ENCODE results near the gene GBF1. TPM values are rescaled to one million over a fixed set of nuclear protein-coding genes. Genes with fewer than 3 reads are reported as not detected.
"Not testable (repeated sequence)": the region's sequence is repeated elsewhere in the genome, so short reads cannot be mapped to it uniquely, and the experiment has no call there.

GBF1 gene
- total RNA-seq, 1 donor from 2014 or later: 53.8 TPM

DNA sequence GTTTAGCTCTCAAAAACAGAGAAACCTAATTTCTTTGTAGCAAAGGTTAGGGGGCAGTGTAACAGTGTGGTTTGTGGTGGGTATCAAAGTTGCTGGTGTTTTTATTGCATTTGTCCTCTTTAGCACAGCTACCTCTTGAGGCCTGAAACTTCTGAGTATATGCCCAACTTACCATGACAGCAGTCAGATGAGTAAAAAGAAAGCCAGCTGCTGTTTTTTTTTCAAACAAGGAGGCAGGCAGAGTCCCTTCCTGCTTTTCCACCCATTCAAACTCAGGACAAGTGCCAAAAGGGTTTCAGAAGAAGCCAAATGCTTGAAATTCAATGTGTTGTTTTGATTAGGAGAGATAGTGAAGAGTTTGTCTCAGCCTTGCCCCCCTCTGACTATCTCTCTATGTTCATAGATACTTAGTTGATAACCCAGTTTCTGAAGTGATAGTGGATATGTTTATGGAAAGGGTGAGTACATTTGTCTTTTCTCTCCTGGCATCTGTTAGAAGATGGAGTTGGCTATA, 23.1 kb downstream of the GBF1 start:
- DNase-seq (ENCODE audit: extremely low read depth, low read depth, low spot score): no peak

DNA sequence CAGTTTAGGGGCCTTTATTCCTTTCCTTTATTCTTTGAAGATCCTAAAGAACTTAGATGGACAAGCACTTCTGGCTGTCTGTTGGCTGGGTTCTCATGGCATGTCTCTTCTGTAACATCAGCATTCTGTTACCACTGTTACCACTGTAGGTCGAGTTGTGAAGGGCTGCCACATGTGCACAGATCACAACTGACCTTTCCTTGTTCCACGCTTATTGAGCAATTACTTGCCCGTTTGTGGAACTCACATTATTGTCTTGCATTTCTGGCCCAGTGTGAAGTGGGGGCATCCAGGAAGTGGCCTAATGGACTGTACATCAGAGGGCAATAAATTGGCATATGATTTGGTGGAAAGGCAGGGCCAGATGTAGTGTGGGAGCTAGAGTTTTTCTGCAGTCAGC, 23.7 kb downstream of the GBF1 start:
- no peak for DNase-seq (ENCODE audit: extremely low read depth, low read depth, low spot score)

DNA sequence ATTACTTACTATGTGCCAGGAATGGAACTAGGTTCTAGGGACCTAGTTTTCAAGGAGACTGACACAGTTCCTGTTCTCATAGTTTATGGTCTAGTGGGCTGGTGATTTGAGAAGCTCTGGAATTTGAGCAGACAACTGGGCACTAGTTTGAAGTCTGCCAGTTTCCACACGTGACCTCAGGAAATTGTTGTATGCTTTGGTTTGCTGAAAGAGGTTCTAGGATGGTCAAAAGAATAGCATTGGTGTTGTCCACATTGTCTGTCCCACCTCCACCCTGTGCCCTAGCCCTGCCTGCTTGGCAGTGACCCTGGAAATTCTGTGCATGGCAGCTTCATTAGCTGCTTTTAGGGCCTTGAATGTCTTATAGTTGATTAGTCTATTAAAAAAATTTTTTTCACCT, 28.7 kb downstream of the GBF1 start:
- DNase-seq (ENCODE audit: extremely low read depth, low read depth, low spot score): no peak

DNA sequence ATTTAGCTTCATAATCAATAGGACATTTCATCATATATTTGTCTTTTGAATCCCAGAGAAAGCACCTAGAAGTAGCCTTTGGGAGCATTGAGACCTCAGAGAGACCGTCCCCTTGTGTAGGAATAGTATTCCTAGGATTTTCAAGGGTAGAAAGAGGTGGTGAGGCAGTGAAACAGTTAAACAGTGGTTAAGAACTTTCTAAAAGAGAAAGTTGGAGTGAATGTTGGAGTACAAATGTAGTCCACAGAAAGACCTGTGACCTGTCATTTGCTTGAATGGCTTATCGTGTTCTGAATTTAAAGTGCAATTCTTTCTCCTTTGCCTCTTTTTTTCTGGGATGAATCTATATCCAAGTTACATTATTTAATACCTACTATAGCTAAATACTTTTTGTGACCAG, 30.0 kb downstream of the GBF1 start:
- DNase-seq (ENCODE audit: extremely low read depth, low read depth, low spot score): no peak

DNA sequence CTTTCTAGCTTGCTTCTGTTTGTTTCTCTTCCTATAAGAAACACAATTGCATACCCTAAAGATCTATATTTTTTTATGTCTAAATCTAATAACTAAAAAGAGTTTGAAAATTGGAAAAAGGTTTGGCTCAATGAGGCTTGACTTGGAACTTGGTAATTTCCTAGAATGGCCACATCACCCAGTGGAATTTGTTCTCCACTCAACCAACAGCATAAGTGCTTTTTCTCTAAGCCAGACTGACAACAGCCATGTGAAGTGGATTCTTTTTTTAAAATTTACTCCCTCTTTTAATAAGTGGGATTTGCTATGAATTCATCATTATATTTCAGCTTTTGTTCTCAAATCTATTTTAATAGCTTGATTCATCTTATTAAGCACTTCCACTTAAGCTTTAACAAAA, 33.8 kb downstream of the GBF1 start:
- no peak for DNase-seq (ENCODE audit: extremely low read depth, low read depth, low spot score)

DNA sequence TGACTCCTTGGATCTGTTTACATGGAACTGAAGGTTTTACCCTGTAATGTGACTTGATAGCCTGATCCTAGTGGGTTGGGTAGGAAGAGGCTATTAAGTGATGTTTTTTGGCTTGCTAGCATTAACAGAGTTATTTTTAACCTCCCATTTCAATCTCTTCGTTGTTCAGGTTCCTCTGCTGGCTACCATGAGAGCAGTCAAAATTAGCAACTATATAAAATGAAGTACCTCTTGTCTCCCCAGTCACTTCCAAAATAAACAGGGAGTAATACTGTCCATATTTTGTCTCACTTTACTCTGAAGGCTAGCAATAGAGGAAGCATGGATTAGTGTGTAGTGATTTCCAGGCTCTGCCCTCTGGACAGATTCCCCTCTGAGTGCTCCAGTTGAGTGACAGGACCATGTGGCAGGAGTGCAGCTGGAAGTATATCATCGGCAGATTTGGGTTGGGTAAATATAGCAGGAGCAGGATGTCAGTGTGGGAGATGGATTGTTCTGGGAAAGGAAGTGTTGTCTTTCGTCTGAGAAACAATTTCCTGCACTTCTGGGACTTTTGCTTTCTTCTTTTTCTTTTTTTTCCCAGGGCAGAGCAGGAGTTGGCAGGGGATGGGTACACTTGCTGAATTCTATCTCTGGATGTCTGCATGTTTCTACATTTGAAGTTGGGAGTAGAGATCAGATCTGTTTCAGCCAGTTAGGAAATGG, 35.2 kb downstream of the GBF1 start:
- DNase-seq (ENCODE audit: extremely low read depth, low read depth, low spot score): no peak

DNA sequence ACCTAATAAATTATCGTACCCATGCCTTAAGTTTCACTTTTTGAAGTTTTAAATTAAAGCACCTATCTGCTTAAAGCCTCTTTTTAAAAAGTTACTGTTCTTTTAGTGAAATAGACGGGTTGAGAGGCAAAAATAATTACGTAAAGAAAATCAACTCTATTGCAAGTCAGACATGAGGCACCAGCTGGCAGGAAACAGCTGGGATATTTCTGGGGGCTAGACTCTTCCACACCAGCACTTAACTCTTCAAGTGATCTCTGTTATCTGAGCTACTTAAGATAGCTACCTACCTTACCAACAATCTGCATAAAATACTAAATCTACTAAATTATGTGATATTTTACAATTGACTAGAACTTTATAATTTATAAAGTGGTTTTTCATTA, 35.8 kb downstream of the GBF1 start:
- no peak for DNase-seq (ENCODE audit: extremely low read depth, low read depth, low spot score)

DNA sequence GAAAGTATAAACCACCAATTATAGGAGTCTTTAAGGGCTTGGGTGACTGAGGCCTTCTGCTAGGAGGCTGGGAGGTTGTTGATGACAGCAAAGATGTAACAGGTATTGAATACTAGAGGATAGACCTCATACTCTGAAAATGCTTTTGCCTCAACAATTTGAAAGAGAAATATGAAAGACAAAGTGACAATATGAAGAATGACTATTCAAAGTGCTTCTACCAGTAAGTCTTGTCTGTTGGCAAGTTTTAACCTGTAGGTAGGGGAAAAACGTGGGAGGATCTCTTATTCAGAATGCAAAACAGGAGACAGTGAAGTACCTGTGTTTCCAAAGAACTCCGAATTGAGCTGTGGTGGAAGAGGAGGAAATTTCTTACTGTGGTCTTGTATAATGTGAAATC, 38.2 kb downstream of the GBF1 start:
- DNase-seq (ENCODE audit: extremely low read depth, low read depth, low spot score): no peak

DNA sequence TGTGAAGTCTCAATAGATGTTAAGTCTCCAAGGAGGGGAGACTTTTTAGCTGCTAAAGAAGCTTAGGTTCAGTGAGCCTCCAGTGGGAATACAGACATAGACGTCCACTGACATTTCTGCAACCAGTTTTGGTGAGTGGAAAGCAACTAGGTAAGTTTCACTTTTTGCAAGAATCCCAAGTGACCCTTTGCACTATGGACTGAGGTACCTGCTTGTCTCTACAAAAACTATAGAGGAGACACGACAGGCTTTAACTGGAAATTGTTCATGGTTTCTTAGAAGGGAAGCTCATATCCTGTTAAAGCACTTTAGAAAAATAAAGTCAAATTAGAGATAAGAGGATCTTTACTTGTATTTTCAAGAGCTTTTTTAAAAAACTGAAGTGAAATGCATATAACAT, 38.6 kb downstream of the GBF1 start:
- DNase-seq (ENCODE audit: extremely low read depth, low read depth, low spot score): no peak

DNA sequence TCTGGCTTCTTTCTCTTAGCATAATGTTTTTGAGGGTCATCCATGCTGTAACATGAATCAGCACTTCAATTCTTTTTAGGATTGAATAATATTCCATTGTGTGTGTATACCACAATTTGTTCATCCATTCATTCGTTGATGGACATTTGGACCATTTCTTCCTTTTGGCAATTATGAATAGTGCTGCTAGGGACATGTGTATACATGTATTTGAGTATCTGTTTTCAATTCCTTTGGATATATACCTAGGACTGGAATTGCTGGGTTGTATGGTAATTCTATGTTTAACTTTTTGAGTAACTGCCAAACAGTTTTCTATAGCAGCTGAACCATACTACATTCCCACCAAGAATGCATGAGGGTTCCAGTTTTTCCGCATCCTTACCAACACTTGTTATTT, 39.2 kb downstream of the GBF1 start:
- DNase-seq (ENCODE audit: extremely low read depth, low read depth, low spot score): no peak

DNA sequence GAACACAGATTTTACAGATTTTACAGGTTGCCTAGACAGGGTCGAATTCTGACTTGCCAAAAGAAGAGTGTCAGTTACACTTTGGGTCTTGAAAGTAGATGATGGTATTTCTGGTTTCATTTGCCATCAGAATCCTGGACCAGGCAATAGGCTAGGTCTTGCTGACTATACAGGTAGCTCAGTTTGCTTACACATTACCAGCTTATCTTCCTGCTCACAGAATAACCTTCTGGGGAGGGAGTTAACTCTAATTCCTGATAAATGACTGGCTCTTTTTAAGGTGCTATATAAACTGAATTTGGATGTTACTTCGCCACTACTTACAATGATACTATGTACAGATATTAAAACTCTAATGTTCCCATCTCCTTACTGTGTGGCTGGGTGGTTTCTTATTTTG, 39.8 kb downstream of the GBF1 start:
- DNase-seq (ENCODE audit: extremely low read depth, low read depth, low spot score): no peak

DNA sequence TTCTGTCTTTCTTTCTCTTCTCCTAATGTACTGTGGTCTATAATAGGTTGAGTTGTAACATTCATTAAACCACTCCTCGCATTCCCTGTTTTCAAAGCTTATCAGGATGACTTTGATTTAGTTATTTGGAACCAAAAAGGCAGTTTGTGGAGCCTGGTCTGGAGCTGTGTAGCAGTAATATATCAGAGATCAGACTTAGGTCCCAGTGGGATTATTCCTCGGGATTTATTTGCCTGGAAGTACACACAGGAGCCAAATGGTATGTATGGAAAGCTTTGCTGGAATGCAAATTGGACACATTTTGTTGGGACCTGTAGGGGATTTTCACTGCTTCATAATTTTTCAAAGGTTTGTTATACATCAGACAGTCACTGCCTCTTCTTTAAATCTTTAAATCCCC, 40.9 kb downstream of the GBF1 start:
- no peak for DNase-seq (ENCODE audit: extremely low read depth, low read depth, low spot score)

DNA sequence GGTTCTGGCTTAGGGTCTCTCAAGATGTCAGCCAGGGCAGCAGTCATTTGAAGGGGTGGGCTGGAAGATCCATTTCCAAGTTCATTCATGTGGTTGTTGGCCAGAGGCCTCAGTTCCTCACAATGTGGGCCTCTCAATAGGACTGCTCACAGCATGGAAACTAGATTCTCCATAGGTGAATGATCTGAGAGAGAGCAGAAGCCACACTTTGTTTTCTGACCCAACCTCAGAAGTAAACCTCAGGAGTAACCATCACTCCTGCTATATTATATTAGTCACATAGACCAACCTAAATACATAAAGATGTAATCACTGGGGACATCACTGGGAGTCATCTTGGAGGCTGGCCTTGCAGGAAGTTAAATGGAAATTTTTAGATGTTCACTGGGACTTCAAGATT, 42.2 kb downstream of the GBF1 start:
- DNase-seq (ENCODE audit: extremely low read depth, low read depth, low spot score): no peak

DNA sequence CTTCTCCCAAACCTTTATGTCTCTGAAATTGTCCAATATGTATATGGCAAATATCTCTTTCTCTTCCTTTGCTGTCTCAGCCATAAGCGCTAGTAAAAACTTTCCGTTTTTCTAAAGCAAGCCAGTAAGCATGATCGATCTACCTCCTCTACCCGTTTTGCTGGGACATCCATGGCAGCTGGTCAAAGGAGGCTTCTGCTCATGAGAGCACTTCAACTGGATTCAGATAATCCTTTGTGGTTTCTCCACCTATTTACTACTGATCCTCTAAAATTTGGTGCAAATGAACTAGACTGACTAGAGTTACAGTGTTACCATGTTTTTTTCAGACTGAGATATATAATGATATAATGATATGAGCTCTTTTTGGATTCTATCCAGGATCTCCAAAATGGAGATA, 42.7 kb downstream of the GBF1 start:
- no peak for DNase-seq (ENCODE audit: extremely low read depth, low read depth, low spot score)

DNA sequence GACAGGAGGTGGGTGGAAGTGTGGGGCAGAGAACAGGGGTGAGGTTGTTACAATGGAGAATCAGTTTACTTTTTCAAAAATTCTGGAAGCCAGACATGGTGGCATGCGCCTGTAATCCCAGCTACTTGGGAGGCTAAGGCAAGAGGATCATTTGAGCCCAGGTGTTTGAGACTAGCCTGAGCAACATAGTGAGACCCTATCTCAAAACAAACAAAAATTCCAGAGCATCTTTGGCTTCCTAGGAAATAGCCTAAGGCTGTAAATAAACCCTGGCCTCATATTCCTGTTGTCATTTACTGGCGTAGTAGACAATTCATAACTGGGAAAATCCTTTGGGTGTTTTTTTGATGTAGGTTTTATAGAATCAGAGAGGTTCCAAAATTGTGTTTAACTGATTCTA, 44.0 kb downstream of the GBF1 start:
- DNase-seq (ENCODE audit: extremely low read depth, low read depth, low spot score): no peak

DNA sequence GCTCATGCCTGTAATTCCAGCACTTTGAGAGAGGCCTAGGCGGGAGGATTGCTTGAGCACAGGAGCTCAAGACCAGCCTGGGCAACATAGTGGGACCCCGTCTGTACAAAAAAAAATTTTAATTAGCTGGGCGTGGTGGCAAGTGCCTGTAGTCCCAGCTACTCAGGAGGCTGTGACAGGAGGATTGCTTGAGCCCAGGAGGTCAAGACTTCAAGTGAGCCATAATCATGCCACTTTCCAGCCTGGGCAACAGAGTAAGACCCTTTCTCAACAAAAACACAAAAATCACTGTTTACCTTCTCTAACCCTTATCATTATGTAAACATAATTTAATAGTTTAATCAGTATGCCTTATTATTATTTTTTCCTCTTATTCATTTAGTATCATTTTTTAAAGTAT, 44.5 kb downstream of the GBF1 start:
- no peak for DNase-seq (ENCODE audit: extremely low read depth, low read depth, low spot score)

DNA sequence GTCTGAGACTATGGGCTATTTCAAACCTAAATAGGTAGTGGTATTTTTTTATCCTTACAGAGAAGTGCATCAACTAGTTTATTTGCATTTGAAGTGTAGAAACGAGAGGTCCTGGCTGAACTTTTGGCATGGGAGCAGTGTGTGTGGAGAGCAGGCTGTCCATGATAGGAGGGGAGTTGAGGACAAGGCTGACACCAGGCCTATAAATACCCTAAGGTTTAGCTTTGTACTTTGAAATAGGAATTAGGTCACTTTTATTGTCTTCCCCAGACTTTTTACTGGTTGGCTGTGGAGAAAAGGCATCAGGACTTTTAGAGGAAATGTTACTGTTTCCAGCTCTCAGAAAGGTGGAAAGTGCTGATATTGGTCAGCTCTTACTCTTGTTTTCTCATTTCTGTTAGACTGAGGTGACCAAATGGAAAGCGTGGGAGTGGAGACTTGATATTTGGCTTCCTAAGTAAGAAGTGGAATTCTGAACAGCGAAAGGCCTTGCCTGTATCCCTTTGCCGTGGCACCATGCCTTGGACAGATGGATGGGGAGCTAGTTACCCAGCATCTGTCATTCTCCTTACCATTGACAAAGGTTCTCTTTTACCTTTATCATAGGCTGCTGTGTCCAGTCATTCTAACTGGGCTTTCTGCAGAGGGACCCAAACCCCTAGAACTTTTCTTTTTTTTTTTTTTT, 46.0 kb downstream of the GBF1 start:
- DNase-seq (ENCODE audit: extremely low read depth, low read depth, low spot score): no peak

DNA sequence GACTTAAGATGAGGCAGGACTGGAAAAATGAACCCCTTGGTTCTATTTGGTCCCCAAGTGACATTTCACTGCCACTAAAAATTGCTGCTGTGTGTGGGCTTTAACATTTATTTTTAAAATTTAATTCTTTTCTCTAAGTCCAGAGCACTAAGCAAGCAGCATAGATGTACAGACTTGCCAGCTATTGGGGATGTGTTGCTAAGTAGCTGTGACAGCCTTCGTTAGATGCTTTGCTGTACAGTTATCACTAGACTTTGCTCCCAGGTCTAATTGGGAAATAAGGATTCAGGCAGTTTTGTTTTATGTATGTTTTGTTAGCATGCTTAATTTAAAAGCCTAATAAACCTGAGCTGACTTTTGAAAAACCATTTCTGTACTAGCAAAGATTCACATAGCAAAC, 51.8 kb downstream of the GBF1 start:
- DNase-seq (ENCODE audit: extremely low read depth, low read depth, low spot score): no peak

DNA sequence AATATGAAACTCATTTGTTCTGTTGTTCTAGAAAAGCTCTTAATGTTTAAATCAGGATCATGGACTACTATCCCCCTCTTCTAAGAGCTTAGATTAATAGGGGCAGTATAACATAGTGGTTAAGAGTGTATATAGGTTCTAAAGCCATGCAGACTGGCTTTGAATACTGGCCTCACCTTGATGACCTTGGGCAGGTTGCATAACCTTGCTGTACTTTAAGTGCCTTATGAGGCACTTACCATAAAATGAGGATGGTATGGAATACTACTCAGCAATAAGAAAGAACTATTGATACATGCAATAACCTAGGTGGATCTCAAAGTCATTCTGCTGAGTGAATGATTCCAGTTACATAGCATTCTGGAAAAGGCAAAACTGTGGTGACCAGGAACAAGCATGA, 53.6 kb downstream of the GBF1 start:
- no peak for DNase-seq (ENCODE audit: extremely low read depth, low read depth, low spot score)

DNA sequence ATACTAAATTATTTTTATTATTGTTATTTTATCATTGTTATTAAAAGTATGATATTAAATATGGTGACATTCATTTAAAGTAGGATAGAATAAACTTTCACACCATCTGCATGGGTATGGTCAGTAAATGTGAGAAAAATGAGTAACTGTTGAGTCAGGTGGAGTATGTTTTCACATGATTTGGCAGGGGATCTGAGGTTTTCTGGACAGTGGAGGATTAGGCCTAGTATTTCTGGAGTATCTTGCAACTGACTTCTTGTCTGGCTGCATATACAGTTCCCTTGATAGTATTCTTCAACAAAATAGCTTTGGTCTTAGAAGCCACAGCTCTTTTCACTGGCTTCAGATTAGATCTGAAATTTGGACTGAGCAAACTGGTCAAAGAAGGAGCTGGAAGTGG, 54.5 kb downstream of the GBF1 start:
- DNase-seq (ENCODE audit: extremely low read depth, low read depth, low spot score): no peak

DNA sequence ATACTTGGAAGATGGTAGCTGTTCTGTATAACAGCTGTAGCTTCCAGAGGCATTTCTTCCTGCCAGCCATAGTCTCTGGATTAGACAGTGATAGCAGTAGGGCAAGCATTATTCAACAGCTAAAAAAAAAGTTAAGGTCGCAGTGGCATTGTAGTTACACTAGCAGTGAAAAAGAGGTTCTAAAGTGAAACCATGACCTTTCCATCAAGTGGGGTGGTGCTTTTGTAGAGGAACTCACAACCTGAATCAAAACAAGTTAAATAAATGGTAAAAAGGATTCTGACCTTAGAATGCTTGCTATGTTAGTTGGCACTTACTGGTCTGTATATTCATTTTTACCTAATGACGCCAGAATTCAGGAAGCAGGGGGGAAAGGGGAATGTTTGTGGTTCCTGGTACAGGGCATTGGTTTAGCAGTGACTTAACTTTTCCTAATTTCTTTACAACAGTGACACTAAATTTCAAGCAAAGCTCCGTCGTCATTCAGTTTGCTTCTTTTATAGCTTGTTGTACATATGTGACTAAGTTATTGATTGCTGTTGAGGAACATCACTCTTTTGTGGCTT, 55.0 kb downstream of the GBF1 start:
- no peak for DNase-seq (ENCODE audit: extremely low read depth, low read depth, low spot score)

DNA sequence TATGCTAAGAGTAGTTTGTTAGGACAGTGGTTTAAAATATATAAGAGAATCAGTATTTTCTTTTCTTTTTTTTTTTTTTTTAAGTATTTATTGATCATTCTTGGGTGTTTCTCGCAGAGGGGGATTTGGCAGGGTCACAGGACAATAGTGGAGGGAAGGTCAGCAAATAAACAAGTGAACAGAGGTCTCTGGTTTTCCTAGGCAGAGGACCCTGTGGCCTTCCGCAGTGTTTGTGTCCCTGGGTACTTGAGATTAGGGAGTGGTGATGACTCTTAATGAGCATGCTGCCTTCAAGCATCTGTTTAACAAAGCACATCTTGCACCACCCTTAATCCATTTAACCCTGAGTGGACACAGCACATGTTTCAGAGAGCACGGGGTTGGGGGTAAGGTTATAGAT, 55.6 kb downstream of the GBF1 start:
- DNase-seq (ENCODE audit: extremely low read depth, low read depth, low spot score): not testable (repeated sequence)
